Measurements from ENCODE around the gene CFAP52. TPM values are rescaled to one million over a fixed set of nuclear protein-coding genes. Genes with fewer than 3 reads are reported as not detected.
"Not testable (repeated sequence)": the region's sequence is repeated elsewhere in the genome, so short reads cannot be mapped to it uniquely, and the experiment has no call there.

CFAP52 gene
- total RNA-seq, 2 donors from 2014 or later: not detected

- Mint-ChIP-seq H3K4me3 (no peak overlapping the region), H3K36me3 (ENCODE audit: low read depth) (no peaks in the 10 kb centered on the region), H3K27me3 (peaks cover 14% of the 10 kb centered on the region), H3K27ac (no peak overlapping the region), H3K4me1 (no peaks in the 10 kb centered on the region), H3K9me3 (no peaks in the 10 kb centered on the region)
- no peak for ATAC-seq (replicated peaks)
Measured at GRCh38 chr17:9598661-9599060, 22.2 kb downstream of the CFAP52 start.

GRCh38 chr17:9604583-9604982, 28.1 kb downstream of the CFAP52 start:
- H3K36me3 Mint-ChIP-seq (ENCODE audit: low read depth); ATAC-seq (replicated peaks); H3K4me1 Mint-ChIP-seq; H3K9me3 Mint-ChIP-seq; H3K27ac Mint-ChIP-seq; H3K4me3 Mint-ChIP-seq: not testable (repeated sequence)
- peaks cover 27% of the 10 kb centered on the region for H3K27me3 Mint-ChIP-seq

DNA sequence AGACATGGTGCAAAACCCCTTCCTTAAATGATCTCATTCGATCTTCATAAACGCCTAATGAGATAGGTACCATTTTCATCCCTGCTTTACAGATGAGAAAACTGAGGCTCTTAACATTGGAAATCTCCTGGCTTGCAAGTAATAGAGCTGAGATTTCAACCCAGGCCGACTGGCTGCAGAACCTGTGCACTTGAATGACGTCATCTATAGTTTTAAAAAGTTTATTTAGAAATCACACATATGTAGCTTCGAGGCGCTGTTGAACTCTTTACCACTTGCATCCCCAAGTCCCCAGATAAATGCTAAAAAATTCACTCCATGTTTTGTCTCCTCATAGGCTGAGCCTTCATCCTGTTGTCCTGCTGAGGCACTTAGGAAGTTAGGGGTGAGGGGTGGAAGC, 30.0 kb downstream of the CFAP52 start:
- Mint-ChIP-seq H3K27me3 (peaks cover 27% of the 10 kb centered on the region), H3K4me1 (no peaks in the 10 kb centered on the region), H3K4me3 (no peak overlapping the region), H3K27ac (no peak overlapping the region), H3K36me3 (ENCODE audit: low read depth) (no peaks in the 10 kb centered on the region), H3K9me3 (no peaks in the 10 kb centered on the region)
- ATAC-seq (replicated peaks): no peak

GRCh38 chr17:9607058-9607457, 30.6 kb downstream of the CFAP52 start:
- not testable (repeated sequence) for H3K4me3 Mint-ChIP-seq; H3K36me3 Mint-ChIP-seq (ENCODE audit: low read depth); H3K9me3 Mint-ChIP-seq; ATAC-seq (replicated peaks); H3K27ac Mint-ChIP-seq; H3K4me1 Mint-ChIP-seq
- peaks cover 29% of the 10 kb centered on the region for H3K27me3 Mint-ChIP-seq

- no peaks in the 10 kb centered on the region for H3K9me3 Mint-ChIP-seq
- no peaks in the 10 kb centered on the region for H3K36me3 Mint-ChIP-seq (ENCODE audit: low read depth)
- no peak for ATAC-seq (replicated peaks)
- no peaks in the 10 kb centered on the region for H3K4me1 Mint-ChIP-seq
- peaks cover 8% of the 10 kb centered on the region for H3K27me3 Mint-ChIP-seq
- H3K27ac Mint-ChIP-seq: no peak overlapping the region
- H3K4me3 Mint-ChIP-seq: no peak overlapping the region
Measured at GRCh38 chr17:9611557-9611956, 35.1 kb downstream of the CFAP52 start.

DNA sequence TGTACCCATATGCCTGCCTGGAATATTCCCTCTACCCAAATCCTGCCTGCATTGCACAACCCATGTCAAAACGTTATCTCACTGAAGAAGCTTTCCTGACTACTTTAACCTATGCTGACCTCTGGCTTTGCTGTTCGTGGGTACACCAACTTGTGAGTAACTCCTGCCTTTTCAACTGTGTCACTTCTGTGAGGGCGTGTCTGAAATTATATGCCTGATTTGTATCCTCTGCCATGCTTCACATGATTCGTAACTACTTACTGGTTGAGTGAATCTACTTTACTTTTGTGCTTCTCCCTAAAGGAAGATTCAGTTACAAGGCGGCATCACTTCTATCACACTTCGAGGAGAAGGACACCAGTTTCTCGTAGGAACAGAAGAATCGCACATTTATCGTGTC, 35.6 kb downstream of the CFAP52 start:
- no peaks in the 10 kb centered on the region for H3K36me3 Mint-ChIP-seq (ENCODE audit: low read depth)
- H3K27me3 Mint-ChIP-seq: peaks cover 8% of the 10 kb centered on the region
- no peak for ATAC-seq (replicated peaks)
- no peaks in the 10 kb centered on the region for H3K9me3 Mint-ChIP-seq
- H3K4me1 Mint-ChIP-seq: no peaks in the 10 kb centered on the region
- no peak overlapping the region for H3K27ac Mint-ChIP-seq
- H3K4me3 Mint-ChIP-seq: no peak overlapping the region

GRCh38 chr17:9615486-9615885, 39.0 kb downstream of the CFAP52 start:
- H3K27ac Mint-ChIP-seq: no peak overlapping the region
- H3K9me3 Mint-ChIP-seq: no peaks in the 10 kb centered on the region
- no peaks in the 10 kb centered on the region for H3K4me1 Mint-ChIP-seq
- no peaks in the 10 kb centered on the region for H3K36me3 Mint-ChIP-seq (ENCODE audit: low read depth)
- ATAC-seq (replicated peaks): no peak
- peaks cover 5% of the 10 kb centered on the region for H3K27me3 Mint-ChIP-seq
- H3K4me3 Mint-ChIP-seq: no peak overlapping the region

DNA sequence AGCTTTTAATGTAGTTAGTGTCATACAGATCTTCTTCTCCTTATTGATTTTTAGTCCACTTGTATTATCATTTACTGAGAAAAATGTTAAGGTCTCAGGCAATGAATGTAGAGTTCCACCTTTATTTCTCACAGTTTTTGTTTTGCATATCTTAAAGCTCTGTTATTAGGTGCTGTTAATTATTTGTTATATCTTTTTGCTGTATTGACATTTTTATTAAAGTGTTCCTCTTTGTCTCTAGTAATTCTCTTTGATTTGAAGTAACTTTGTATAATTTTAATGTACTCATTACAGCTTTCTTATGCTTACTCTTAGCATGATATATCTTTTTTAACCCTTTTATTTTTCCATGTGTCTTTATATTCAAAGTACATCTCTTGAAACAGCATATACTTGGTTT, 46.5 kb downstream of the CFAP52 start:
- Mint-ChIP-seq H3K27ac (no peak overlapping the region), H3K27me3 (peaks cover 19% of the 10 kb centered on the region), H3K4me3 (no peak overlapping the region), H3K4me1 (no peaks in the 10 kb centered on the region), H3K9me3 (peaks cover 31% of the 10 kb centered on the region), H3K36me3 (ENCODE audit: low read depth) (no peaks in the 10 kb centered on the region)
- no peak for ATAC-seq (replicated peaks)

- Mint-ChIP-seq H3K9me3 (peaks cover 19% of the 10 kb centered on the region), H3K36me3 (ENCODE audit: low read depth) (no peaks in the 10 kb centered on the region), H3K4me3 (no peak overlapping the region), H3K27me3 (peaks cover 35% of the 10 kb centered on the region), H3K4me1 (no peaks in the 10 kb centered on the region), H3K27ac (no peak overlapping the region)
- ATAC-seq (replicated peaks): no peak
Measured at GRCh38 chr17:9628509-9628908, 52.1 kb downstream of the CFAP52 start.

DNA sequence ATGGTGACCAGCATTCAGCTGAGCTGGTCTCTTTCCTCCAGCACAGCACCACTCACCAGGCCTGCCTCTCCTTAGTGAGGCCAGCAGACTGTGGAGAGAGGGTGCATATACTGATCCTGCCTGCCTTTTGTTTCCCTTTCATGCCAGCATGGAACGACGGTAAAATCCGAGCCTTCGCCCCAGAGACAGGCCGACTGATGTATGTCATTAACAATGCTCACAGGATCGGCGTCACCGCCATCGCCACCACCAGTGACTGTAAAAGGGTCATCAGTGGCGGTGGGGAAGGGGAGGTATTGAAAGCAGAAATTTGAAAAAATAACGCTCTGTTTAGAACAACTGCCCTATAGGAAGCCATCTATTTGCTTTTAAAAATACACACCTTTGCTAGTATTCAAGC, 56.3 kb downstream of the CFAP52 start:
- H3K27me3 Mint-ChIP-seq: peaks cover 27% of the 10 kb centered on the region
- no peaks in the 10 kb centered on the region for H3K9me3 Mint-ChIP-seq
- H3K4me3 Mint-ChIP-seq: no peak overlapping the region
- no peaks in the 10 kb centered on the region for H3K4me1 Mint-ChIP-seq
- H3K27ac Mint-ChIP-seq: no peak overlapping the region
- no peaks in the 10 kb centered on the region for H3K36me3 Mint-ChIP-seq (ENCODE audit: low read depth)
- no peak for ATAC-seq (replicated peaks)

DNA sequence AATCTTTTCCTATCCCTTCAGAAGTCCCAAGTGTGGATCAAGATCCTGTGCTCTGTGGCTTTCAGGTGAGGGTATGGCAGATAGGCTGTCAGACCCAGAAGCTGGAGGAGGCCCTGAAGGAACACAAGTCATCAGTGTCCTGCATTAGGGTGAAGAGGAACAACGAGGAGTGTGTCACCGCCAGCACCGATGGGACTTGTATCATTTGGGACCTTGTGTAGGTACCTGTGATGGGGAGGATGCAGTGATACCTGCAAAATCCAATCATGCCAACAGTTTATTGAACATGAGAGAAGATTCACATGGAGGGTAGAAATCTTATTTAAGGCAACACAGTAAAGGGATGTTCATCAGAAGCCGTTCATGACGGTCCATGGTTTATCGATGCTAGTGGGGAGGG, 58.9 kb downstream of the CFAP52 start:
- Mint-ChIP-seq H3K27ac (no peak overlapping the region), H3K4me3 (no peak overlapping the region), H3K27me3 (peaks cover 32% of the 10 kb centered on the region), H3K36me3 (ENCODE audit: low read depth) (no peaks in the 10 kb centered on the region), H3K4me1 (no peaks in the 10 kb centered on the region), H3K9me3 (no peaks in the 10 kb centered on the region)
- ATAC-seq (replicated peaks): no peak

GRCh38 chr17:9636501-9636900, 60.1 kb downstream of the CFAP52 start:
- no peak overlapping the region for H3K27ac Mint-ChIP-seq
- H3K4me1 Mint-ChIP-seq: no peaks in the 10 kb centered on the region
- H3K4me3 Mint-ChIP-seq: no peak overlapping the region
- no peaks in the 10 kb centered on the region for H3K36me3 Mint-ChIP-seq (ENCODE audit: low read depth)
- peaks cover 30% of the 10 kb centered on the region for H3K27me3 Mint-ChIP-seq
- ATAC-seq (replicated peaks): no peak
- no peaks in the 10 kb centered on the region for H3K9me3 Mint-ChIP-seq

DNA sequence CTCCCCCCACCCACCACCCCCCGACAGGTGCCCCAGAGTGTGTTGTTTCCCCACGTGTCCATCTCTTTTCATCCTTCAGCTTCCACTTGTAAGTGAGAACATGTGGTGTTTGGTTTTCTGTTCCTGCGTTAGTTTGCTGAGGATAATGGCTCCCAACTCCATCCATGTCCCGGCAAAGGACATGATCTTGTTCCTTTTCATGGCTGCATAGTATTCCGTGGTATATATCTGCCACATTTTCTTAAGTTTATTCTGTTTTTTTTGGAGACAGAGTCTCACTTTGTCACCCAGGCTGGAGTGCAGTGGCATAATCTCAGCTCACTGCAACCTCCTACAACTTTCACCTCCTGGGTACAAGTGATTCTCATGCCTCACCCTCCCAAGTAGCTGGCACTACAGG, 63.9 kb downstream of the CFAP52 start:
- not testable (repeated sequence) for H3K9me3 Mint-ChIP-seq; H3K4me1 Mint-ChIP-seq; ATAC-seq (replicated peaks); H3K36me3 Mint-ChIP-seq (ENCODE audit: low read depth); H3K4me3 Mint-ChIP-seq; H3K27ac Mint-ChIP-seq
- peaks cover 27% of the 10 kb centered on the region for H3K27me3 Mint-ChIP-seq

GRCh38 chr17:9643611-9644010, 67.2 kb downstream of the CFAP52 start:
- no peaks in the 10 kb centered on the region for H3K36me3 Mint-ChIP-seq (ENCODE audit: low read depth)
- peaks cover 6% of the 10 kb centered on the region for H3K4me1 Mint-ChIP-seq
- peaks cover 36% of the 10 kb centered on the region for H3K27me3 Mint-ChIP-seq
- H3K4me3 Mint-ChIP-seq: peak overlapping the region; percentile 76
- no peak overlapping the region for H3K27ac Mint-ChIP-seq
- no peak for ATAC-seq (replicated peaks)
- H3K9me3 Mint-ChIP-seq: no peaks in the 10 kb centered on the region

GRCh38 chr17:9644910-9645751, 68.7 kb downstream of the CFAP52 start, which contains the start of gene USP43:
USP43 (plus strand) TSS chr17:9645517; CDS start chr17:9645633, 116 bp downstream.
- H3K36me3 Mint-ChIP-seq (ENCODE audit: low read depth): no peaks in the 10 kb centered on the region
- peak; percentile 73 for ATAC-seq (replicated peaks)
- H3K4me3 Mint-ChIP-seq: peak within 1 kb of the TSS; percentile 77
- H3K27ac Mint-ChIP-seq: no peak within 1 kb of the TSS
- peaks cover 6% of the 10 kb centered on the region for H3K4me1 Mint-ChIP-seq
- no peaks in the 10 kb centered on the region for H3K9me3 Mint-ChIP-seq
- peaks cover 32% of the 10 kb centered on the region for H3K27me3 Mint-ChIP-seq

All from activated T-helper 17 cell treated with anti-CD3 and anti-CD28 coated beads, Interleukin-2, amount 50 U/mL, for 72 hours (primary cell).